ENCODE data around the gene FRMD4B. TPM values are rescaled to one million over a fixed set of nuclear protein-coding genes. Genes with fewer than 3 reads are reported as not detected.

Gene FRMD4B
- total RNA-seq, 4 donors from 2014 or later, result 58.0 to 71.9 (median 63.4) TPM

GRCh38 chr3:69145688-69146087 is 240.2 kb downstream of the FRMD4B start:
- TF ChIP-seq POLR2A (IDR thresholded peaks at IDR 0.05) (no peak), CTCF (IDR thresholded peaks at IDR 0.05) (no peak)
- H3K4me3 ChIP-seq (ENCODE audit: low read depth, poor library complexity, severe bottlenecking), result no peak overlapping the region
- intact Hi-C loops (cut with DNase I; ENCODE audit: low total_unique reads), result no loop called here
- no peak for DNase-seq (ENCODE audit: low spot score in 2 of 2)

GRCh38 chr3:69144631-69145245 is 241.2 kb downstream of the FRMD4B start:
- TF ChIP-seq CTCF (IDR thresholded peaks at IDR 0.05), result no peak
- no peak for TF ChIP-seq POLR2A (IDR thresholded peaks at IDR 0.05)
- no peak overlapping the region for H3K4me3 ChIP-seq (ENCODE audit: low read depth, poor library complexity, severe bottlenecking)
- WGBS, 2 donors, result 67 to 72% methylated on average over 3 of the region's 3 CpGs
- no peak for DNase-seq (ENCODE audit: low spot score in 2 of 2)
- intact Hi-C loops (cut with DNase I; ENCODE audit: low total_unique reads), result no loop called here

GRCh38 chr3:69143612-69144011 is 242.3 kb downstream of the FRMD4B start:
- intact Hi-C loops (cut with DNase I; ENCODE audit: low total_unique reads), result no loop called here
- no peak for DNase-seq (ENCODE audit: low spot score in 2 of 2)
- TF ChIP-seq CTCF (IDR thresholded peaks at IDR 0.05) (no peak), POLR2A (IDR thresholded peaks at IDR 0.05) (no peak)
- 60 to 61% methylated on average over 3 of the region's 3 CpGs for WGBS, 2 donors
- no peak overlapping the region for H3K4me3 ChIP-seq (ENCODE audit: low read depth, poor library complexity, severe bottlenecking)

GRCh38 chr3:69142797-69143454 is 243.0 kb downstream of the FRMD4B start:
- intact Hi-C loops (cut with DNase I; ENCODE audit: low total_unique reads), result no loop called here
- DNase-seq (ENCODE audit: low spot score in 2 of 2), result no peak
- H3K4me3 ChIP-seq (ENCODE audit: low read depth, poor library complexity, severe bottlenecking), result no peak overlapping the region
- TF ChIP-seq POLR2A (IDR thresholded peaks at IDR 0.05) (no peak), CTCF (IDR thresholded peaks at IDR 0.05) (no peak)
- 81 to 86% methylated on average over 4 of the region's 4 CpGs for WGBS, 2 donors

- no peak for TF ChIP-seq CTCF (IDR thresholded peaks at IDR 0.05)
- no peak for TF ChIP-seq POLR2A (IDR thresholded peaks at IDR 0.05)
- DNase-seq (ENCODE audit: low spot score in 2 of 2), result no peak
- WGBS, 2 donors, result 39 to 47% methylated on average over 3 of the region's 3 CpGs
Observed at GRCh38 chr3:69142090-69142489, 243.8 kb downstream of the FRMD4B start.

GRCh38 chr3:69141313-69141712 is 244.6 kb downstream of the FRMD4B start:
- DNase-seq (ENCODE audit: low spot score in 2 of 2), result no peak
- no peak overlapping the region for H3K4me3 ChIP-seq (ENCODE audit: low read depth, poor library complexity, severe bottlenecking)
- TF ChIP-seq POLR2A (IDR thresholded peaks at IDR 0.05) (no peak), CTCF (IDR thresholded peaks at IDR 0.05) (no peak)
- intact Hi-C loops (cut with DNase I; ENCODE audit: low total_unique reads), result no loop called here

More at GRCh38 chr3:69142090-69142489, 243.8 kb downstream of the FRMD4B start:
- intact Hi-C loops (cut with DNase I; ENCODE audit: low total_unique reads), result no loop called here
- no peak overlapping the region for H3K4me3 ChIP-seq (ENCODE audit: low read depth, poor library complexity, severe bottlenecking)

Measured in lower leg skin (tissue), 4 donors.